ENCODE data around the gene GUCY2F.

GUCY2F gene

DNA sequence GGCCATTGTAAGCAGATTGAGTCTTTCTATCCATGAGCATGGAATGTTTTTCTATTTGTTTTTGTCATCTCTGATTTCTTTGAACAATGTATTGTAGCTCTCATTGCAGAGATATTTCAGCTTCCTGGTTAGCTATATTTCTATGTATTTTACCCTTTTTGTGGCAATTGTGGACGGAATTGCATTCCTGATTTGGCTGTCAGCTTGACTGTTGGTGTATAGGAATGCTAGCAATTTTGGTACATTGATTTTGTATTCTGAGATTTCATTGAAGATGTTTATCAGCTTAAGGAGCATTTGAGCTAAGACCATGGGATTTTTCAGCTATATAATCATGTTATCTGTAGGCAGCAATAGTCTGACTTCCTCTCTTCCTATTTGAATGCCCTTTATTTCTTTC is 154.6 kb downstream of the GUCY2F start:
- no peak for DNase-seq

Data from CD4-positive, alpha-beta T cell treated with Interleukin-21 for 1 hour (primary cell).